SK-N-SH (cell line): Measurements from ENCODE around the gene CCDC178. TPM values are rescaled to one million over a fixed set of nuclear protein-coding genes. Genes with fewer than 3 reads are reported as not detected.

Experiments used
- CTCF ChIA-PET: fragments of 300-600, 350-600 bp; formaldehyde crosslinking; extraction: SDS; loops from one replicate; lab custom pipeline; 2021; lab: Yijun Ruan, JAX
- POLR2A ChIA-PET: fragments of 350-600 bp; sonication (Branson Sonifier 250); formaldehyde crosslinking; extraction: SDS; loops from one replicate; lab custom pipeline; 2020; ENCODE audit warnings: antibody characterized with exemption, inconsistent platforms; lab: Yijun Ruan, JAX
- DNase-seq: peaks from one replicate; pipeline ENCODE4 v3.0.0; 2012
- H2AFZ ChIP-seq: fragments of 200-600 bp; sonication (generic); 2 replicates; pipeline ENCODE4 v1.8.1; 2016; ENCODE audit warnings: antibody characterized with exemption, mild to moderate bottlenecking, low read depth
- H3F3A ChIP-seq: fragments of 200-600 bp; sonication (generic); replicated peaks from 2 replicates; pipeline ENCODE3; 2016; ENCODE audit warnings: antibody characterized with exemption, mild to moderate bottlenecking; ENCODE audit not compliant: insufficient read depth
- H3K27ac ChIP-seq, 2 experiments: fragments of 200-500 bp in 1 of 2; fragments of 200-600 bp in 1 of 2; sonication (Bioruptor generic) in 1 of 2; sonication (generic), shearing (Covaris generic) in 1 of 2; 2 replicates each; pipeline versions ENCODE4 v1.5.1 to v1.6.1; 2014 to 2016; ENCODE audit warnings: low read depth in 2 of 2, inconsistent platforms in 1 of 2, low read length in 1 of 2, mild to moderate bottlenecking in 1 of 2, mixed read lengths in 1 of 2
- H3K27me3 ChIP-seq: fragments of 200-600 bp; sonication (generic), shearing (Covaris generic); 2 replicates; pipeline ENCODE4 v1.6.1; 2016; ENCODE audit warnings: mixed run types; ENCODE audit not compliant: insufficient read depth
- H3K36me3 ChIP-seq, 2 experiments: fragments of 200-500 bp in 1 of 2; fragments of 200-600 bp in 1 of 2; sonication (Bioruptor generic) in 1 of 2; sonication (generic) in 1 of 2; replicated peaks in 1 of 2; 2 replicates each; pipeline versions ENCODE3 to v1.5.1; 2014 to 2016; ENCODE audit warnings: low read length in 1 of 2, mild to moderate bottlenecking in 1 of 2; ENCODE audit not compliant: insufficient read depth in 2 of 2, control insufficient read depth in 1 of 2
- H3K4me1 ChIP-seq, 2 experiments: fragments of 200-500 bp in 1 of 2; fragments of 200-600 bp in 1 of 2; sonication (Bioruptor generic) in 1 of 2; sonication (generic), shearing (Covaris generic) in 1 of 2; 2 replicates each; pipeline versions ENCODE4 v1.5.1 to v1.6.1; 2014 to 2016; ENCODE audit warnings: low read depth in 1 of 2, low read length in 1 of 2, mixed run types in 1 of 2; ENCODE audit not compliant: insufficient read depth in 2 of 2, control insufficient read depth in 1 of 2
- H3K4me2 ChIP-seq: fragments of 200-600 bp; sonication (generic), shearing (Covaris generic); 2 replicates; pipeline ENCODE4 v1.6.1; 2017; ENCODE audit warnings: mixed run types
- H3K4me3 ChIP-seq, 2 experiments: fragments of 200-500 bp in 1 of 2; fragments of 200-600 bp in 1 of 2; sonication (Bioruptor generic) in 1 of 2; sonication (generic), shearing (Covaris generic) in 1 of 2; 2 replicates each; pipeline versions ENCODE4 v1.5.1 to v1.8.1; 2014 to 2016; ENCODE audit warnings: low read depth in 2 of 2, inconsistent platforms in 1 of 2, low read length in 1 of 2, mild to moderate bottlenecking in 1 of 2, mixed read lengths in 1 of 2, moderate library complexity in 1 of 2
- H3K79me2 ChIP-seq: fragments of 200-600 bp; sonication (generic); 2 replicates; pipeline ENCODE4 v1.8.1; 2017; ENCODE audit warnings: mild to moderate bottlenecking; ENCODE audit not compliant: insufficient read depth
- H3K9ac ChIP-seq: fragments of 200-600 bp; sonication (generic); 2 replicates; pipeline ENCODE4 v1.6.1; 2017; ENCODE audit warnings: mixed run types
- H3K9me2 ChIP-seq: fragments of 200-600 bp; sonication (generic); 2 replicates; pipeline ENCODE4 v1.6.1; 2017; ENCODE audit warnings: mixed run types
- H3K9me3 ChIP-seq: fragments of 200-600 bp; sonication (generic); 2 replicates; pipeline ENCODE4 v1.6.1; 2017; ENCODE audit warnings: mixed run types, mild to moderate bottlenecking, moderate library complexity
- H4K20me1 ChIP-seq: fragments of 200-600 bp; sonication (generic); 2 replicates; pipeline ENCODE4 v1.6.1; 2017; ENCODE audit warnings: mild to moderate bottlenecking, mixed run types; ENCODE audit not compliant: insufficient read depth
- CHD2 ChIP-seq: fragments of 150-350 bp; IDR thresholded peaks from 2 replicates; pipeline ENCODE4 v1.6.1; 2018; ENCODE audit warnings: low read length; ENCODE audit not compliant: partially characterized antibody
- EP300 ChIP-seq, 2 experiments: IDR thresholded peaks; 2 replicates each; pipeline versions ENCODE4 v1.4.0 to v1.6.1; 2012; ENCODE audit warnings: borderline replicate concordance in 1 of 2, low read depth in 1 of 2, low read length in 1 of 2
- FOSL2 ChIP-seq: IDR thresholded peaks from 2 replicates; pipeline ENCODE4 v1.4.0; 2012; ENCODE audit warnings: low read depth, mild to moderate bottlenecking, moderate library complexity, borderline replicate concordance
- FOXM1 ChIP-seq: IDR thresholded peaks from 2 replicates; pipeline ENCODE4 v1.4.0; 2012; ENCODE audit warnings: low read depth, mild to moderate bottlenecking
- GATA2 ChIP-seq: sonication (generic); formaldehyde crosslinking; IDR thresholded peaks from 2 replicates; pipeline ENCODE4 v1.5.0; 2020; ENCODE audit warnings: mild to moderate bottlenecking, missing genetic modification reagents
- JUND ChIP-seq: IDR thresholded peaks from 2 replicates; pipeline ENCODE4 v1.4.0; 2012
- MEF2A ChIP-seq: IDR thresholded peaks from 2 replicates; pipeline ENCODE4 v1.4.0; 2012; ENCODE audit warnings: low read depth, borderline replicate concordance
- NFIC ChIP-seq: IDR thresholded peaks from 2 replicates; pipeline ENCODE4 v1.4.0; 2012; ENCODE audit warnings: borderline replicate concordance
- NRF1 ChIP-seq: IDR thresholded peaks from 2 replicates; pipeline ENCODE4 v1.6.1; 2012; ENCODE audit warnings: low read depth, mild to moderate bottlenecking, low read length
- POLR2AphosphoS5 ChIP-seq: IDR thresholded peaks from 2 replicates; pipeline ENCODE4 v1.6.1; 2012; ENCODE audit warnings: low read depth, low read length
- RAD21 ChIP-seq: IDR thresholded peaks from 2 replicates; pipeline ENCODE4 v1.6.1; 2012; ENCODE audit warnings: mild to moderate bottlenecking, low read length
- RFX5 ChIP-seq: IDR thresholded peaks from 2 replicates; pipeline ENCODE4 v1.6.1; 2012; ENCODE audit warnings: mild to moderate bottlenecking, improper control_type of control experiment, low read length
- RXRA ChIP-seq: IDR thresholded peaks from 2 replicates; pipeline ENCODE4 v1.4.0; 2012; ENCODE audit warnings: low read depth, mild to moderate bottlenecking, borderline replicate concordance
- SIN3A ChIP-seq: IDR thresholded peaks from 2 replicates; pipeline ENCODE4 v1.6.1; 2012; ENCODE audit warnings: low read depth, mild to moderate bottlenecking, low read length, moderate library complexity, borderline replicate concordance
- TEAD4 ChIP-seq: IDR thresholded peaks from 2 replicates; pipeline ENCODE4 v1.4.0; 2012; ENCODE audit warnings: mild to moderate bottlenecking, borderline replicate concordance; ENCODE audit not compliant: insufficient read depth
- YY1 ChIP-seq: IDR thresholded peaks from 2 replicates; pipeline ENCODE4 v1.4.0; 2012; ENCODE audit warnings: low read depth, mild to moderate bottlenecking
- WGBS: methylation state at CpG from one replicate; pipeline ENCODE4 v1.1.6; 2017; ENCODE audit warnings: low lambda C conversion rate; 5-methylcytosine and 5-hydroxymethylcytosine counted together
- polyA plus RNA-seq, 3 experiments: library from polyadenylated mRNA; depleted of rRNA; stranded (reverse); fragments of >200 nt; gene quantifications; 2 replicates each; pipeline ENCODE4 v1.2.3, GENCODE V29; 2012
- TF ChIP-seq, protein P1 (sequence below): fragments of 200-600 bp; sonication (generic); IDR thresholded peaks from 2 replicates; pipeline ENCODE4 v1.6.1; 2017; ENCODE audit warnings: antibody characterized with exemption, mild to moderate bottlenecking, moderate library complexity
- TF ChIP-seq, protein P2 (sequence below): IDR thresholded peaks from 2 replicates; pipeline ENCODE4 v1.4.0; 2012; ENCODE audit warnings: low read depth, borderline replicate concordance
- TF ChIP-seq, protein P3 (sequence below): IDR thresholded peaks from 2 replicates; pipeline ENCODE4 v1.4.0; 2012; ENCODE audit warnings: low read depth
- TF ChIP-seq, protein P4 (sequence below): IDR thresholded peaks from 2 replicates; pipeline ENCODE4 v1.6.1; 2012; ENCODE audit warnings: mild to moderate bottlenecking, low read depth, low read length, moderate library complexity
- TF ChIP-seq, protein P5 (sequence below): IDR thresholded peaks from 2 replicates; pipeline ENCODE4 v1.4.0; 2012; ENCODE audit warnings: low read depth, borderline replicate concordance
- TF ChIP-seq, protein P6 (sequence below): IDR thresholded peaks from 2 replicates; pipeline ENCODE4; 2012

CCDC178 gene
- polyA plus RNA-seq, 1 of the 3 experiments (the other 2 are of a cell fraction) = not detected

DNA sequence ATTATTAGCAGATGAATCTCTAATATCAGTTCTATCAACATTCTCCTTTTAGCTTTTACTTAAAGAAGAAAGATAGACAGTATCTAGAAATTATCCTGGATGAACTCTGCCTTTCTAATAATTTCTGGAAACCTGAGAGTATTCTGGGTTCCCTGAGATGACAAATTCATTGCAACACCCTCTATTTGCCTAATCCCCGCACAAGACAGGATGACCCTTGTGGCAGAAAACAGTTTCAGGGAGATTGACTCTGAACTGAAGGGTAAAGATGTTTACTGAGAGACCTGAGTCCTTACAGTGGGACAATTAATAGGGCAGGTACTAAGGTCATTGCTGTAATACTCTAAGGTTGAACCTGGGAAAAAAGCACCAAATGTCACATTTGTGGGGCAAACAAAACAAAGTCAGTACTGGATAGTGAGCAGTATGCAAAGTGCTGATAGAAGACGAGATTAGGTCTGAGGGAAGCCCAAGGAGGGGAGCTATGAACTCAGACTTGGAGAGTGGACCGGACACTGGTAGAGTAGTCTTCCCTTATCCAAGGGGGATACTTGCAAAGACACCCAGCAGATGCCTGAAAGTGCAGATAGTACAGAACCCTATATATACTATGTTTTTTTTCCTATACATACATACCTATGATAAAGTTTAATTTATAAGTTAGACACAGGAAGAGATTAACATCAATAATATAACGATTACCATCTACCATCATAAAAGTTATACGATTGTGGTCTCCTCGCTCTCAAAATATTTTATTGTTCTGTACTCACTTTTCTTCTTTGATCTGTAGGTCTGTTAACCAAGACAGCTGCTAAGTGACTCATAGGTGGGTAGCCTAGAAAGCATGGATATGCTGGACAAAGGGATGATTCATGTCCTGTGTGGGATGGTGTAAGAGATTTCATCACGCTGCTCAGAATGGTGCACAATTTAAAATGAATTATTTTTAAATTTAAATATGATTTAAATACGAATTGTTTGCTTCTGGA is 519.4 kb downstream of the CCDC178 start:
- Histone ChIP-seq H3K9ac (no peak overlapping the region), H2AFZ (no peak overlapping the region; the same call in 1 of the 2 replicates), H3K36me3 (no peaks in the 10 kb centered on the region), H3K9me3 (no peaks in the 10 kb centered on the region), H3K4me3 (no peak overlapping the region), H3K27ac (peak overlapping the region in 1 of 2 experiments; percentile 40; a peak in 1 of 4 replicates), H4K20me1 (no peaks in the 10 kb centered on the region), H3K79me2 (no peaks in the 10 kb centered on the region), H3K27me3 (no peaks in the 10 kb centered on the region; the same call in 1 of the 2 replicates), H3K4me2 (peak overlapping the region; percentile 48), H3K4me1 (peaks cover 0 to 7% of the 10 kb centered on the region in 2 experiments; a peak in 1 of 4 replicates), H3K9me2 (no peaks in the 10 kb centered on the region), H3F3A (peaks cover 6% of the 10 kb centered on the region)
- ChIA-PET POLR2A (no interaction called here), CTCF (interaction anchor here (0.6 to 1.4 kb wide), 2 partner anchors 11 to 27 kb away, joined by 3 read pairs; no protein-coding TSS in a partner anchor)
- 18% methylated on average over 8 of the region's 8 CpGs for WGBS
- no peak for DNase-seq
- TF ChIP-seq EP300 (IDR thresholded peaks at IDR 0.05; ENCODE audit: borderline replicate concordance in 1 of 2, low read depth in 1 of 2, low read length in 1 of 2) = peak in 1 of 2 experiments; percentile 76; a peak in 2 of 4 replicates
- TF ChIP-seq RAD21 = no peak
- TF ChIP-seq, protein P1, sequence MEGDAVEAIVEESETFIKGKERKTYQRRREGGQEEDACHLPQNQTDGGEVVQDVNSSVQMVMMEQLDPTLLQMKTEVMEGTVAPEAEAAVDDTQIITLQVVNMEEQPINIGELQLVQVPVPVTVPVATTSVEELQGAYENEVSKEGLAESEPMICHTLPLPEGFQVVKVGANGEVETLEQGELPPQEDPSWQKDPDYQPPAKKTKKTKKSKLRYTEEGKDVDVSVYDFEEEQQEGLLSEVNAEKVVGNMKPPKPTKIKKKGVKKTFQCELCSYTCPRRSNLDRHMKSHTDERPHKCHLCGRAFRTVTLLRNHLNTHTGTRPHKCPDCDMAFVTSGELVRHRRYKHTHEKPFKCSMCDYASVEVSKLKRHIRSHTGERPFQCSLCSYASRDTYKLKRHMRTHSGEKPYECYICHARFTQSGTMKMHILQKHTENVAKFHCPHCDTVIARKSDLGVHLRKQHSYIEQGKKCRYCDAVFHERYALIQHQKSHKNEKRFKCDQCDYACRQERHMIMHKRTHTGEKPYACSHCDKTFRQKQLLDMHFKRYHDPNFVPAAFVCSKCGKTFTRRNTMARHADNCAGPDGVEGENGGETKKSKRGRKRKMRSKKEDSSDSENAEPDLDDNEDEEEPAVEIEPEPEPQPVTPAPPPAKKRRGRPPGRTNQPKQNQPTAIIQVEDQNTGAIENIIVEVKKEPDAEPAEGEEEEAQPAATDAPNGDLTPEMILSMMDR = no peak
- TF ChIP-seq, protein P2, sequence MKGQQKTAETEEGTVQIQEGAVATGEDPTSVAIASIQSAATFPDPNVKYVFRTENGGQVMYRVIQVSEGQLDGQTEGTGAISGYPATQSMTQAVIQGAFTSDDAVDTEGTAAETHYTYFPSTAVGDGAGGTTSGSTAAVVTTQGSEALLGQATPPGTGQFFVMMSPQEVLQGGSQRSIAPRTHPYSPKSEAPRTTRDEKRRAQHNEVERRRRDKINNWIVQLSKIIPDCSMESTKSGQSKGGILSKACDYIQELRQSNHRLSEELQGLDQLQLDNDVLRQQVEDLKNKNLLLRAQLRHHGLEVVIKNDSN = no peak
- TF ChIP-seq MEF2A = no peak
- TF ChIP-seq, protein P3, sequence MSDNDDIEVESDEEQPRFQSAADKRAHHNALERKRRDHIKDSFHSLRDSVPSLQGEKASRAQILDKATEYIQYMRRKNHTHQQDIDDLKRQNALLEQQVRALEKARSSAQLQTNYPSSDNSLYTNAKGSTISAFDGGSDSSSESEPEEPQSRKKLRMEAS = no peak
- peak; percentile 46; the same call in 1 of the 2 replicates for TF ChIP-seq NFIC
- TF ChIP-seq TEAD4 = peak; percentile 55; the same call in 1 of the 2 replicates
- TF ChIP-seq JUND = peak; percentile 94
- no peak for TF ChIP-seq RFX5
- TF ChIP-seq, protein P4, sequence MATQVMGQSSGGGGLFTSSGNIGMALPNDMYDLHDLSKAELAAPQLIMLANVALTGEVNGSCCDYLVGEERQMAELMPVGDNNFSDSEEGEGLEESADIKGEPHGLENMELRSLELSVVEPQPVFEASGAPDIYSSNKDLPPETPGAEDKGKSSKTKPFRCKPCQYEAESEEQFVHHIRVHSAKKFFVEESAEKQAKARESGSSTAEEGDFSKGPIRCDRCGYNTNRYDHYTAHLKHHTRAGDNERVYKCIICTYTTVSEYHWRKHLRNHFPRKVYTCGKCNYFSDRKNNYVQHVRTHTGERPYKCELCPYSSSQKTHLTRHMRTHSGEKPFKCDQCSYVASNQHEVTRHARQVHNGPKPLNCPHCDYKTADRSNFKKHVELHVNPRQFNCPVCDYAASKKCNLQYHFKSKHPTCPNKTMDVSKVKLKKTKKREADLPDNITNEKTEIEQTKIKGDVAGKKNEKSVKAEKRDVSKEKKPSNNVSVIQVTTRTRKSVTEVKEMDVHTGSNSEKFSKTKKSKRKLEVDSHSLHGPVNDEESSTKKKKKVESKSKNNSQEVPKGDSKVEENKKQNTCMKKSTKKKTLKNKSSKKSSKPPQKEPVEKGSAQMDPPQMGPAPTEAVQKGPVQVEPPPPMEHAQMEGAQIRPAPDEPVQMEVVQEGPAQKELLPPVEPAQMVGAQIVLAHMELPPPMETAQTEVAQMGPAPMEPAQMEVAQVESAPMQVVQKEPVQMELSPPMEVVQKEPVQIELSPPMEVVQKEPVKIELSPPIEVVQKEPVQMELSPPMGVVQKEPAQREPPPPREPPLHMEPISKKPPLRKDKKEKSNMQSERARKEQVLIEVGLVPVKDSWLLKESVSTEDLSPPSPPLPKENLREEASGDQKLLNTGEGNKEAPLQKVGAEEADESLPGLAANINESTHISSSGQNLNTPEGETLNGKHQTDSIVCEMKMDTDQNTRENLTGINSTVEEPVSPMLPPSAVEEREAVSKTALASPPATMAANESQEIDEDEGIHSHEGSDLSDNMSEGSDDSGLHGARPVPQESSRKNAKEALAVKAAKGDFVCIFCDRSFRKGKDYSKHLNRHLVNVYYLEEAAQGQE = no peak
- TF ChIP-seq GATA2 (CRISPR knock-in tag) = no peak
- TF ChIP-seq FOSL2 = peak; percentile 96
- TF ChIP-seq FOXM1 = peak; percentile 62
- TF ChIP-seq YY1 = no peak
- peak; percentile 31; the same call in 1 of the 2 replicates for TF ChIP-seq RXRA
- peak; percentile 50; the same call in 1 of the 2 replicates for TF ChIP-seq POLR2AphosphoS5
- no peak for TF ChIP-seq SIN3A
- TF ChIP-seq, protein P5, sequence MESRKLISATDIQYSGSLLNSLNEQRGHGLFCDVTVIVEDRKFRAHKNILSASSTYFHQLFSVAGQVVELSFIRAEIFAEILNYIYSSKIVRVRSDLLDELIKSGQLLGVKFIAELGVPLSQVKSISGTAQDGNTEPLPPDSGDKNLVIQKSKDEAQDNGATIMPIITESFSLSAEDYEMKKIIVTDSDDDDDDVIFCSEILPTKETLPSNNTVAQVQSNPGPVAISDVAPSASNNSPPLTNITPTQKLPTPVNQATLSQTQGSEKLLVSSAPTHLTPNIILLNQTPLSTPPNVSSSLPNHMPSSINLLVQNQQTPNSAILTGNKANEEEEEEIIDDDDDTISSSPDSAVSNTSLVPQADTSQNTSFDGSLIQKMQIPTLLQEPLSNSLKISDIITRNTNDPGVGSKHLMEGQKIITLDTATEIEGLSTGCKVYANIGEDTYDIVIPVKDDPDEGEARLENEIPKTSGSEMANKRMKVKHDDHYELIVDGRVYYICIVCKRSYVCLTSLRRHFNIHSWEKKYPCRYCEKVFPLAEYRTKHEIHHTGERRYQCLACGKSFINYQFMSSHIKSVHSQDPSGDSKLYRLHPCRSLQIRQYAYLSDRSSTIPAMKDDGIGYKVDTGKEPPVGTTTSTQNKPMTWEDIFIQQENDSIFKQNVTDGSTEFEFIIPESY = no peak
- TF ChIP-seq, protein P6, sequence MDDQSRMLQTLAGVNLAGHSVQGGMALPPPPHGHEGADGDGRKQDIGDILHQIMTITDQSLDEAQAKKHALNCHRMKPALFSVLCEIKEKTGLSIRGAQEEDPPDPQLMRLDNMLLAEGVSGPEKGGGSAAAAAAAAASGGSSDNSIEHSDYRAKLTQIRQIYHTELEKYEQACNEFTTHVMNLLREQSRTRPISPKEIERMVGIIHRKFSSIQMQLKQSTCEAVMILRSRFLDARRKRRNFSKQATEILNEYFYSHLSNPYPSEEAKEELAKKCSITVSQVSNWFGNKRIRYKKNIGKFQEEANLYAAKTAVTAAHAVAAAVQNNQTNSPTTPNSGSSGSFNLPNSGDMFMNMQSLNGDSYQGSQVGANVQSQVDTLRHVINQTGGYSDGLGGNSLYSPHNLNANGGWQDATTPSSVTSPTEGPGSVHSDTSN = peak; percentile 81
- no peak for TF ChIP-seq NRF1
- TF ChIP-seq CHD2 = no peak
